HepG2 (cell line): Measurements from ENCODE around the gene YY1. TPM values are rescaled to one million over a fixed set of nuclear protein-coding genes. Genes with fewer than 3 reads are reported as not detected.

Experiments
- CCDC6 ChIP-seq: sonication (generic); formaldehyde crosslinking; IDR thresholded peaks from 2 replicates; pipeline ENCODE4 v1.8.1; 2022; ENCODE audit warnings: mild to moderate bottlenecking, missing genetic modification reagents, moderate library complexity
- FOXP1 ChIP-seq, 2 experiments: fragments of 450-650 bp in 1 of 2; IDR thresholded peaks; 2 replicates each; pipeline ENCODE4 v1.6.1; 2017 to 2018; ENCODE audit warnings: antibody characterized with exemption in 1 of 2
- HNF4G ChIP-seq, 2 experiments: sonication (generic) in 1 of 2; formaldehyde crosslinking in 1 of 2; IDR thresholded peaks; 2 replicates each; pipeline versions ENCODE4 v1.4.0 to v1.6.1; 2011 to 2020; ENCODE audit warnings: borderline replicate concordance in 2 of 2, low read depth in 2 of 2, mild to moderate bottlenecking in 2 of 2, low read length in 1 of 2, missing genetic modification reagents in 1 of 2, moderate library complexity in 1 of 2
- KDM5A ChIP-seq: fragments of 200-600 bp; sonication (generic); IDR thresholded peaks from 2 replicates; pipeline ENCODE4 v1.7.0; 2018; ENCODE audit warnings: antibody characterized with exemption, mild to moderate bottlenecking, low read length, borderline replicate concordance
- TCF12 ChIP-seq, 2 experiments: fragments of 450-650 bp in 1 of 2; sonication (generic) in 1 of 2; formaldehyde crosslinking in 1 of 2; IDR thresholded peaks; 2 replicates each; pipeline versions ENCODE4 v1.6.1 to v1.8.0; 2017 to 2022; ENCODE audit warnings: antibody characterized with exemption in 1 of 2, mild to moderate bottlenecking in 1 of 2, missing genetic modification reagents in 1 of 2, moderate library complexity in 1 of 2
- TRIM24 ChIP-seq: sonication (generic); formaldehyde crosslinking; IDR thresholded peaks from 2 replicates; pipeline ENCODE4 v1.8.0; 2022; ENCODE audit warnings: mild to moderate bottlenecking, missing genetic modification reagents
- ZC3H13 ChIP-seq: sonication (generic); formaldehyde crosslinking; IDR thresholded peaks from 2 replicates; pipeline ENCODE4 v1.8.1; 2023; ENCODE audit warnings: mild to moderate bottlenecking, missing genetic modification reagents, moderate library complexity
- ZNF501 ChIP-seq: sonication (generic); formaldehyde crosslinking; IDR thresholded peaks from 2 replicates; pipeline ENCODE4 v1.5.1; 2020; ENCODE audit warnings: mild to moderate bottlenecking, moderate library complexity, missing genetic modification reagents
- ZNF629 ChIP-seq: sonication (generic); formaldehyde crosslinking; conservative IDR thresholded peaks from 2 replicates; pipeline ENCODE4 v1.5.0; 2020; ENCODE audit warnings: missing genetic modification reagents
- polyA plus RNA-seq, 8 experiments: library from polyadenylated mRNA; depleted of rRNA in 3 of 8; stranded (reverse) in 7 of 8; unstranded in 1 of 8; fragments of >200 nt; fragmentation: Illumina TruSeq in 4 of 8; extraction: Trizol in 4 of 8; gene quantifications; 2 replicates each; pipeline versions ENCODE4 v1.2.1 to v1.2.3, GENCODE V29; 2011 to 2016; ENCODE audit warnings: low read depth in 4 of 8, missing spikeins in 1 of 8, mixed read lengths in 1 of 8; ENCODE audit not compliant: insufficient read depth in 1 of 8
- total RNA-seq, 5 experiments: library from RNA; depleted of rRNA; stranded (reverse); fragments of >200 nt; fragmentation: Illumina TruSeq; extraction: Trizol; gene quantifications; 2 replicates each; pipeline ENCODE4 v1.2.3, GENCODE V29; 2016; ENCODE audit warnings: low read depth in 1 of 5
- TF ChIP-seq, protein P1 (sequence below): IDR thresholded peaks from 2 replicates; pipeline ENCODE4 v1.6.1; 2012; ENCODE audit warnings: inconsistent platforms
- TF ChIP-seq, protein P2 (sequence below): sonication (generic); formaldehyde crosslinking; IDR thresholded peaks from 2 replicates; pipeline ENCODE4 v1.4.0; 2020; ENCODE audit warnings: missing genetic modification reagents
- TF ChIP-seq, protein P3 (sequence below): sonication (generic); formaldehyde crosslinking; IDR thresholded peaks from 2 replicates; pipeline ENCODE4 v1.5.0; 2020; ENCODE audit warnings: mild to moderate bottlenecking, missing genetic modification reagents
- TF ChIP-seq, protein P4 (sequence below): sonication (generic); formaldehyde crosslinking; IDR thresholded peaks from 2 replicates; pipeline ENCODE4 v1.4.0; 2020; ENCODE audit warnings: mild to moderate bottlenecking, missing genetic modification reagents
- TF ChIP-seq, protein P5 (sequence below): sonication (generic); formaldehyde crosslinking; IDR thresholded peaks from 2 replicates; pipeline ENCODE4 v1.5.0; 2020; ENCODE audit warnings: missing genetic modification reagents
- TF ChIP-seq, protein P6 (sequence below): IDR thresholded peaks from 2 replicates; pipeline ENCODE4 v1.6.1; 2016; ENCODE audit warnings: low read depth, control low read depth

YY1 gene
- total and polyA plus RNA-seq, 2 of the 13 experiments (the other 11 are each of a cell fraction or from before 2014, with no cell fraction given) = 29.4 to 68.1 TPM

DNA sequence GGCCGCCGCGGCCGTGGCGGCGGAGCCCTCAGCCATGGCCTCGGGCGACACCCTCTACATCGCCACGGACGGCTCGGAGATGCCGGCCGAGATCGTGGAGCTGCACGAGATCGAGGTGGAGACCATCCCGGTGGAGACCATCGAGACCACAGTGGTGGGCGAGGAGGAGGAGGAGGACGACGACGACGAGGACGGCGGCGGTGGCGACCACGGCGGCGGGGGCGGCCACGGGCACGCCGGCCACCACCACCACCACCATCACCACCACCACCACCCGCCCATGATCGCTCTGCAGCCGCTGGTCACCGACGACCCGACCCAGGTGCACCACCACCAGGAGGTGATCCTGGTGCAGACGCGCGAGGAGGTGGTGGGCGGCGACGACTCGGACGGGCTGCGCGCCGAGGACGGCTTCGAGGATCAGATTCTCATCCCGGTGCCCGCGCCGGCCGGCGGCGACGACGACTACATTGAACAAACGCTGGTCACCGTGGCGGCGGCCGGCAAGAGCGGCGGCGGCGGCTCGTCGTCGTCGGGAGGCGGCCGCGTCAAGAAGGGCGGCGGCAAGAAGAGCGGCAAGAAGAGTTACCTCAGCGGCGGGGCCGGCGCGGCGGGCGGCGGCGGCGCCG lies 381 bp downstream of the YY1 start (continued):
- TF ChIP-seq, protein P1, sequence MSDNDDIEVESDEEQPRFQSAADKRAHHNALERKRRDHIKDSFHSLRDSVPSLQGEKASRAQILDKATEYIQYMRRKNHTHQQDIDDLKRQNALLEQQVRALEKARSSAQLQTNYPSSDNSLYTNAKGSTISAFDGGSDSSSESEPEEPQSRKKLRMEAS = no peak; the same call in none of the 2 replicates
- TF ChIP-seq TRIM24 (CRISPR knock-in tag) (no peak), ZNF501 (CRISPR knock-in tag) (no peak), CCDC6 (CRISPR knock-in tag) (peak; percentile 40; the same call in 1 of the 2 replicates), TCF12 (IDR thresholded peaks at IDR 0.05) (no peak), TCF12 (CRISPR knock-in tag; IDR thresholded peaks at IDR 0.05) (no peak), ZNF629 (CRISPR knock-in tag) (no peak), HNF4G (IDR thresholded peaks at IDR 0.05; ENCODE audit: borderline replicate concordance, low read depth, low read length) (no peak), HNF4G (CRISPR knock-in tag; IDR thresholded peaks at IDR 0.05; ENCODE audit: borderline replicate concordance, low read depth) (no peak), FOXP1 (IDR thresholded peaks at IDR 0.05) (no peak), FOXP1 (CRISPR knock-in tag; IDR thresholded peaks at IDR 0.05) (no peak), KDM5A (peak; percentile 46; the same call in 1 of the 2 replicates), ZC3H13 (peak; percentile 85)
- TF ChIP-seq, protein P2, sequence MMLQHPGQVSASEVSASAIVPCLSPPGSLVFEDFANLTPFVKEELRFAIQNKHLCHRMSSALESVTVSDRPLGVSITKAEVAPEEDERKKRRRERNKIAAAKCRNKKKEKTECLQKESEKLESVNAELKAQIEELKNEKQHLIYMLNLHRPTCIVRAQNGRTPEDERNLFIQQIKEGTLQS (CRISPR knock-in tag) = no peak
- TF ChIP-seq, protein P3, sequence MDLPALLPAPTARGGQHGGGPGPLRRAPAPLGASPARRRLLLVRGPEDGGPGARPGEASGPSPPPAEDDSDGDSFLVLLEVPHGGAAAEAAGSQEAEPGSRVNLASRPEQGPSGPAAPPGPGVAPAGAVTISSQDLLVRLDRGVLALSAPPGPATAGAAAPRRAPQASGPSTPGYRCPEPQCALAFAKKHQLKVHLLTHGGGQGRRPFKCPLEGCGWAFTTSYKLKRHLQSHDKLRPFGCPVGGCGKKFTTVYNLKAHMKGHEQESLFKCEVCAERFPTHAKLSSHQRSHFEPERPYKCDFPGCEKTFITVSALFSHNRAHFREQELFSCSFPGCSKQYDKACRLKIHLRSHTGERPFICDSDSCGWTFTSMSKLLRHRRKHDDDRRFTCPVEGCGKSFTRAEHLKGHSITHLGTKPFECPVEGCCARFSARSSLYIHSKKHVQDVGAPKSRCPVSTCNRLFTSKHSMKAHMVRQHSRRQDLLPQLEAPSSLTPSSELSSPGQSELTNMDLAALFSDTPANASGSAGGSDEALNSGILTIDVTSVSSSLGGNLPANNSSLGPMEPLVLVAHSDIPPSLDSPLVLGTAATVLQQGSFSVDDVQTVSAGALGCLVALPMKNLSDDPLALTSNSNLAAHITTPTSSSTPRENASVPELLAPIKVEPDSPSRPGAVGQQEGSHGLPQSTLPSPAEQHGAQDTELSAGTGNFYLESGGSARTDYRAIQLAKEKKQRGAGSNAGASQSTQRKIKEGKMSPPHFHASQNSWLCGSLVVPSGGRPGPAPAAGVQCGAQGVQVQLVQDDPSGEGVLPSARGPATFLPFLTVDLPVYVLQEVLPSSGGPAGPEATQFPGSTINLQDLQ (CRISPR knock-in tag) = no peak
- TF ChIP-seq, protein P4, sequence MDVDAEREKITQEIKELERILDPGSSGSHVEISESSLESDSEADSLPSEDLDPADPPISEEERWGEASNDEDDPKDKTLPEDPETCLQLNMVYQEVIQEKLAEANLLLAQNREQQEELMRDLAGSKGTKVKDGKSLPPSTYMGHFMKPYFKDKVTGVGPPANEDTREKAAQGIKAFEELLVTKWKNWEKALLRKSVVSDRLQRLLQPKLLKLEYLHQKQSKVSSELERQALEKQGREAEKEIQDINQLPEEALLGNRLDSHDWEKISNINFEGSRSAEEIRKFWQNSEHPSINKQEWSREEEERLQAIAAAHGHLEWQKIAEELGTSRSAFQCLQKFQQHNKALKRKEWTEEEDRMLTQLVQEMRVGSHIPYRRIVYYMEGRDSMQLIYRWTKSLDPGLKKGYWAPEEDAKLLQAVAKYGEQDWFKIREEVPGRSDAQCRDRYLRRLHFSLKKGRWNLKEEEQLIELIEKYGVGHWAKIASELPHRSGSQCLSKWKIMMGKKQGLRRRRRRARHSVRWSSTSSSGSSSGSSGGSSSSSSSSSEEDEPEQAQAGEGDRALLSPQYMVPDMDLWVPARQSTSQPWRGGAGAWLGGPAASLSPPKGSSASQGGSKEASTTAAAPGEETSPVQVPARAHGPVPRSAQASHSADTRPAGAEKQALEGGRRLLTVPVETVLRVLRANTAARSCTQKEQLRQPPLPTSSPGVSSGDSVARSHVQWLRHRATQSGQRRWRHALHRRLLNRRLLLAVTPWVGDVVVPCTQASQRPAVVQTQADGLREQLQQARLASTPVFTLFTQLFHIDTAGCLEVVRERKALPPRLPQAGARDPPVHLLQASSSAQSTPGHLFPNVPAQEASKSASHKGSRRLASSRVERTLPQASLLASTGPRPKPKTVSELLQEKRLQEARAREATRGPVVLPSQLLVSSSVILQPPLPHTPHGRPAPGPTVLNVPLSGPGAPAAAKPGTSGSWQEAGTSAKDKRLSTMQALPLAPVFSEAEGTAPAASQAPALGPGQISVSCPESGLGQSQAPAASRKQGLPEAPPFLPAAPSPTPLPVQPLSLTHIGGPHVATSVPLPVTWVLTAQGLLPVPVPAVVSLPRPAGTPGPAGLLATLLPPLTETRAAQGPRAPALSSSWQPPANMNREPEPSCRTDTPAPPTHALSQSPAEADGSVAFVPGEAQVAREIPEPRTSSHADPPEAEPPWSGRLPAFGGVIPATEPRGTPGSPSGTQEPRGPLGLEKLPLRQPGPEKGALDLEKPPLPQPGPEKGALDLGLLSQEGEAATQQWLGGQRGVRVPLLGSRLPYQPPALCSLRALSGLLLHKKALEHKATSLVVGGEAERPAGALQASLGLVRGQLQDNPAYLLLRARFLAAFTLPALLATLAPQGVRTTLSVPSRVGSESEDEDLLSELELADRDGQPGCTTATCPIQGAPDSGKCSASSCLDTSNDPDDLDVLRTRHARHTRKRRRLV (CRISPR knock-in tag) = no peak
- TF ChIP-seq, protein P5, sequence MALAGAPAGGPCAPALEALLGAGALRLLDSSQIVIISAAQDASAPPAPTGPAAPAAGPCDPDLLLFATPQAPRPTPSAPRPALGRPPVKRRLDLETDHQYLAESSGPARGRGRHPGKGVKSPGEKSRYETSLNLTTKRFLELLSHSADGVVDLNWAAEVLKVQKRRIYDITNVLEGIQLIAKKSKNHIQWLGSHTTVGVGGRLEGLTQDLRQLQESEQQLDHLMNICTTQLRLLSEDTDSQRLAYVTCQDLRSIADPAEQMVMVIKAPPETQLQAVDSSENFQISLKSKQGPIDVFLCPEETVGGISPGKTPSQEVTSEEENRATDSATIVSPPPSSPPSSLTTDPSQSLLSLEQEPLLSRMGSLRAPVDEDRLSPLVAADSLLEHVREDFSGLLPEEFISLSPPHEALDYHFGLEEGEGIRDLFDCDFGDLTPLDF (CRISPR knock-in tag) = no peak
- TF ChIP-seq, protein P6, sequence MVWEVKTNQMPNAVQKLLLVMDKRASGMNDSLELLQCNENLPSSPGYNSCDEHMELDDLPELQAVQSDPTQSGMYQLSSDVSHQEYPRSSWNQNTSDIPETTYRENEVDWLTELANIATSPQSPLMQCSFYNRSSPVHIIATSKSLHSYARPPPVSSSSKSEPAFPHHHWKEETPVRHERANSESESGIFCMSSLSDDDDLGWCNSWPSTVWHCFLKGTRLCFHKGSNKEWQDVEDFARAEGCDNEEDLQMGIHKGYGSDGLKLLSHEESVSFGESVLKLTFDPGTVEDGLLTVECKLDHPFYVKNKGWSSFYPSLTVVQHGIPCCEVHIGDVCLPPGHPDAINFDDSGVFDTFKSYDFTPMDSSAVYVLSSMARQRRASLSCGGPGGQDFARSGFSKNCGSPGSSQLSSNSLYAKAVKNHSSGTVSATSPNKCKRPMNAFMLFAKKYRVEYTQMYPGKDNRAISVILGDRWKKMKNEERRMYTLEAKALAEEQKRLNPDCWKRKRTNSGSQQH (CRISPR knock-in tag) = no peak
